ENCODE results near the gene CLSTN3. TPM values are rescaled to one million over a fixed set of nuclear protein-coding genes. Genes with fewer than 3 reads are reported as not detected.
A peak's percentile ranks its signal among the peaks of the same experiment; 100 is the strongest.

The CLSTN3 gene
- total RNA-seq, 1 experiment from 2014 or later: 40.2 TPM

- H3K4me1 Mint-ChIP-seq (ENCODE audit: low read depth, unreplicated experiment): peaks cover 26% of the 10 kb centered on the region
- CTCF ChIA-PET: no interaction called here
- peaks cover 15% of the 10 kb centered on the region for H3K4me1 ChIP-seq
- H3K27ac Mint-ChIP-seq (ENCODE audit: unreplicated experiment): no peak overlapping the region
- POLR2A ChIA-PET: no interaction called here
- no peaks in the 10 kb centered on the region for H3K9me3 Mint-ChIP-seq (ENCODE audit: unreplicated experiment)
- BruUV-seq (replicated peaks): no TSS peak
- intact Hi-C loops (cut with micrococcal nuclease; ENCODE audit: unreplicated experiment): no loop called here
- H3K27me3 ChIP-seq (replicated peaks; ENCODE audit: control insufficient read depth, insufficient read depth, low read length): no peaks in the 10 kb centered on the region
- peaks cover 2% of the 10 kb centered on the region; the same call in 1 of the 2 replicates for H3K36me3 ChIP-seq (ENCODE audit: control insufficient read depth, insufficient read depth, low read length)
- H3K9me3 ChIP-seq: no peaks in the 10 kb centered on the region
- H3K4me3 Mint-ChIP-seq (ENCODE audit: unreplicated experiment): no peak overlapping the region
- DNase-seq: peak in 1 of 2 experiments; percentile 24
- H3K27me3 Mint-ChIP-seq (ENCODE audit: insufficient read depth, unreplicated experiment): no peaks in the 10 kb centered on the region
- H3K4me3 ChIP-seq (ENCODE audit: low read depth, low read length): no peak overlapping the region
- TF ChIP-seq CTCF (IDR thresholded peaks at IDR 0.05; ENCODE audit: insufficient read depth in 1 of 2, low read depth in 1 of 2, low read length in 1 of 2, severe bottlenecking in 1 of 2, unreplicated experiment in 1 of 2): no peak
- H3K36me3 Mint-ChIP-seq (ENCODE audit: insufficient read depth, unreplicated experiment): no peaks in the 10 kb centered on the region
Measured at GRCh38 chr12:7120166-7120565, 10.0 kb upstream of the CLSTN3 start.

- TF ChIP-seq CTCF (IDR thresholded peaks at IDR 0.05; ENCODE audit: insufficient read depth in 1 of 2, low read depth in 1 of 2, low read length in 1 of 2, severe bottlenecking in 1 of 2, unreplicated experiment in 1 of 2): no peak
- no peaks in the 10 kb centered on the region for H3K27me3 Mint-ChIP-seq (ENCODE audit: insufficient read depth, unreplicated experiment)
- no TSS peak for BruUV-seq (replicated peaks)
- no peaks in the 10 kb centered on the region for H3K27me3 ChIP-seq (replicated peaks; ENCODE audit: control insufficient read depth, insufficient read depth, low read length)
- peak in 1 of 2 experiments; percentile 34 for DNase-seq
- H3K4me1 ChIP-seq: peaks cover 15% of the 10 kb centered on the region
- H3K9me3 Mint-ChIP-seq (ENCODE audit: unreplicated experiment): no peaks in the 10 kb centered on the region
- H3K4me3 ChIP-seq (ENCODE audit: low read depth, low read length): no peak overlapping the region
- intact Hi-C loops (cut with micrococcal nuclease; ENCODE audit: unreplicated experiment): no loop called here
- H3K27ac Mint-ChIP-seq (ENCODE audit: unreplicated experiment): no peak overlapping the region
- POLR2A ChIA-PET: no interaction called here
- no peaks in the 10 kb centered on the region for H3K9me3 ChIP-seq
- H3K4me1 Mint-ChIP-seq (ENCODE audit: low read depth, unreplicated experiment): peaks cover 26% of the 10 kb centered on the region
- no peak overlapping the region for H3K4me3 Mint-ChIP-seq (ENCODE audit: unreplicated experiment)
- H3K36me3 ChIP-seq (ENCODE audit: control insufficient read depth, insufficient read depth, low read length): 0 out of 2 replicates have a peak, but pooled peaks cover 2% of the 10 kb centered on the region
- CTCF ChIA-PET: interaction anchor here (0.6 to 1.4 kb wide), 2 partner anchors 10 to 12 kb away, joined by 3 to 5 read pairs; partner anchors contain the start of gene C1RL
- no peaks in the 10 kb centered on the region for H3K36me3 Mint-ChIP-seq (ENCODE audit: insufficient read depth, unreplicated experiment)
Measured at GRCh38 chr12:7121324-7121723, 8.8 kb upstream of the CLSTN3 start.

GRCh38 chr12:7122811-7123769 lies 7.1 kb upstream of the CLSTN3 start:
- Mint-ChIP-seq H3K27ac (ENCODE audit: unreplicated experiment) (no peak overlapping the region), H3K36me3 (ENCODE audit: insufficient read depth, unreplicated experiment) (no peaks in the 10 kb centered on the region), H3K4me1 (ENCODE audit: low read depth, unreplicated experiment) (peaks cover 35% of the 10 kb centered on the region), H3K4me3 (ENCODE audit: unreplicated experiment) (no peak overlapping the region), H3K27me3 (ENCODE audit: insufficient read depth, unreplicated experiment) (no peaks in the 10 kb centered on the region), H3K9me3 (ENCODE audit: unreplicated experiment) (no peaks in the 10 kb centered on the region)
- DNase-seq: peak in 1 of 2 experiments; percentile 33
- no peaks in the 10 kb centered on the region for H3K9me3 ChIP-seq
- POLR2A ChIA-PET: no interaction called here
- BruUV-seq (replicated peaks): no TSS peak
- no peak for TF ChIP-seq CTCF (IDR thresholded peaks at IDR 0.05; ENCODE audit: insufficient read depth in 1 of 2, low read depth in 1 of 2, low read length in 1 of 2, severe bottlenecking in 1 of 2, unreplicated experiment in 1 of 2)
- H3K36me3 ChIP-seq (ENCODE audit: control insufficient read depth, insufficient read depth, low read length): 0 out of 2 replicates have a peak, but pooled peaks cover 2% of the 10 kb centered on the region
- CTCF ChIA-PET: interaction anchor here (1.6 kb wide), 1 partner anchor 14 kb away, joined by 7 read pairs; the partner anchor contains the start of gene C1RL
- no peak overlapping the region for H3K4me3 ChIP-seq (ENCODE audit: low read depth, low read length)
- no peaks in the 10 kb centered on the region for H3K27me3 ChIP-seq (replicated peaks; ENCODE audit: control insufficient read depth, insufficient read depth, low read length)
- intact Hi-C loops (cut with micrococcal nuclease; ENCODE audit: unreplicated experiment): no loop called here
- H3K4me1 ChIP-seq: peaks cover 23% of the 10 kb centered on the region

Measured in Caco-2 (cell line).